HG03135 (cell line): ENCODE data around the gene ST6GALNAC3.
A peak's percentile ranks its signal among the peaks of the same experiment; 100 is the strongest.

Source experiments
- ATAC-seq: cut with Tn5 transposase; IDR thresholded peaks from one replicate; pipeline ENCODE4 v1.9.1; 2021; ENCODE audit warnings: mild to moderate bottlenecking, moderate library complexity; ENCODE audit not compliant: unreplicated experiment

The ST6GALNAC3 gene

DNA sequence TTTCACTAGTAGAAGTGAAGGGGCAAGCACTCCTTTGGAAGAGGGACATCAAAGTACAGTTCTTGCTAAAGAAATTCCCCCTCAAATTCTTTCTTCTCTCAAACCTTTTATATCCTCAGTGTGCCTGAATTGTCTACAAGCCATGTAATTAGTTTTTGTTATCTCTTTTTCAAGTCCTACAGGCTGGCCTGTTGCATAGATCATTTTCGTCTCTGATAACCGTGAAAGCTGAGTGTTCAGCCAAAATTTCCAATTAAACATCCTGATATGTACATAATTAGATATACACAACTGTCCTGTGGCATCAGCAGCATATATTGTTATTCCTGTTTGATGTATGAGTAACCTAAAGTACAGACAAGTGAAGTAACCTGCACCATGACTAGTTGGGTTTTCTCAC, 417.2 kb downstream of the ST6GALNAC3 start:
- ATAC-seq, result no peak

DNA sequence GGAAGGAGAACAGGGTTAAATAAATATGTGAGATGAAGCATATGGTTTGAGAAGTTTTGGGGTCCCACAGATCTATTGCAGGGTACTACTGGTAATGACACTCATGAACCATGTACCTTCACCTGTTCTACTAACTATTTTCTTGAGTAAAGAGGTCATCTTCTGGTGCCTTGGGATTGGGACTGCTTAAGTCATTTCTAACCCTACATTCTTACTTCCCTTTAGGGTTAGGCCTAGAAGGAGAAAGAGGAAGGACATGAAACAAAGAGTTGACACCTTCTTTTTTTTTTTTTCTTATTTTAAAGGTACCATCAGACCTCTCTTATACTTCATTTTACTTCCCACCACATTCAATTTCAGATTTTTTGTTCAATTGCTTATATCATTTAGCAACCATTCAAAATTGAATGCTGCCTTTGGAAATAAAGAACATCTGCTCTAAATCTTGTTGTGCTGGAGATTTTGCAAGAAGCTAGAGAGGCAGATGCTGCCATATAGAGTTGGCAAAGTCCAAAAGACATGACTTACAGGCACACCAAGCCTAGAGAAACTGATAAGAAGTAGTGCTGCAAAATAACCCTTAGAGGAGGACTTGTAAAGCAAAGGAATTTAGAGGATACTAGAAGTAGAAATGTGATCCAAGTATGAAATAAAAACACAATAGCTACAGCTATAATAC, 418.3 kb downstream of the ST6GALNAC3 start:
- no peak for ATAC-seq

DNA sequence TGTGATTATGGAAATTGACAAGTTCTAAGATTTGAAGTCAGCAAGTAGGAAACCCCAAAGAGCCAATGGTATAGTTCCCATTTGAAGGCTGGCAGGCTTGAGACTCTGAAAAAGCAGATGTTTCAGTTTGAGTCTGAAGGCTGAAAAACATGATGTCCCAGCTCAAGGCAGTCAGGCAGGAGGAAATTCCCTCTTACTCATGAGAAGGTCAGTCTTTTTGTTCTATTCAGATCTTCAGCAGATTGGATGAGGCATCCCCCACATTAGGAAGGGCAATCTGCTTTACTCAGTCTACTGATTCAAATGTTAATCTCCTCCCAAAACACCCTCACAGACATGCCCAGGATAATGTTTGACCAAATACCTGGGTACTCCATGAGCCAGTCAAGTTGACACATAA, 420.3 kb downstream of the ST6GALNAC3 start:
- peak; percentile 69 for ATAC-seq

- ATAC-seq, result no peak
Measured at GRCh38 chr1:76496871-76497270, 422.3 kb downstream of the ST6GALNAC3 start.

- no peak for ATAC-seq
Measured at GRCh38 chr1:76500116-76500515, 425.6 kb downstream of the ST6GALNAC3 start.

GRCh38 chr1:76501136-76501535, 426.6 kb downstream of the ST6GALNAC3 start:
- no peak for ATAC-seq

- ATAC-seq, result no peak
Measured at GRCh38 chr1:76501586-76502219, 427.2 kb downstream of the ST6GALNAC3 start.

DNA sequence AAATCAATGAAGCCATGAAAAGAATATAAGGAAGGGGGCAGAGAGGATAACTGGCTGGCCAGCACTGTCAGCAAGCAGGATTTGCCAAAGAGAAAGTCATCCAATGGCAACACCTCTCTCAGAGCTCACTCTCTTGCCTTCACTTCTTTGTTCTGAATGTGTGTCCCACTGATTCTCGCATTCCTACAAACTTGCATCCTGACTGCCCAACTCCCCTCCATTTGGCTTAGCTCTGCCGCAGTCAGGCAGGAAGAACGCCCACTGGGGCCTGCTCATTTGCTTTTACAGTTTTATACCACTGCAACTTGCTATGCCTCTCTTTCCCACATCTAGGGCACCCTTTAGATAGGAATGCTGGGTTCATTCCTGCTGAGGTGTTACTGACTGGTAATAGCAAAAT, 428.6 kb downstream of the ST6GALNAC3 start:
- ATAC-seq, result no peak

- no peak for ATAC-seq
Measured at GRCh38 chr1:76503736-76504135, 429.2 kb downstream of the ST6GALNAC3 start.

GRCh38 chr1:76507376-76507775, 432.8 kb downstream of the ST6GALNAC3 start:
- no peak for ATAC-seq

GRCh38 chr1:76508871-76509270, 434.3 kb downstream of the ST6GALNAC3 start:
- no peak for ATAC-seq

DNA sequence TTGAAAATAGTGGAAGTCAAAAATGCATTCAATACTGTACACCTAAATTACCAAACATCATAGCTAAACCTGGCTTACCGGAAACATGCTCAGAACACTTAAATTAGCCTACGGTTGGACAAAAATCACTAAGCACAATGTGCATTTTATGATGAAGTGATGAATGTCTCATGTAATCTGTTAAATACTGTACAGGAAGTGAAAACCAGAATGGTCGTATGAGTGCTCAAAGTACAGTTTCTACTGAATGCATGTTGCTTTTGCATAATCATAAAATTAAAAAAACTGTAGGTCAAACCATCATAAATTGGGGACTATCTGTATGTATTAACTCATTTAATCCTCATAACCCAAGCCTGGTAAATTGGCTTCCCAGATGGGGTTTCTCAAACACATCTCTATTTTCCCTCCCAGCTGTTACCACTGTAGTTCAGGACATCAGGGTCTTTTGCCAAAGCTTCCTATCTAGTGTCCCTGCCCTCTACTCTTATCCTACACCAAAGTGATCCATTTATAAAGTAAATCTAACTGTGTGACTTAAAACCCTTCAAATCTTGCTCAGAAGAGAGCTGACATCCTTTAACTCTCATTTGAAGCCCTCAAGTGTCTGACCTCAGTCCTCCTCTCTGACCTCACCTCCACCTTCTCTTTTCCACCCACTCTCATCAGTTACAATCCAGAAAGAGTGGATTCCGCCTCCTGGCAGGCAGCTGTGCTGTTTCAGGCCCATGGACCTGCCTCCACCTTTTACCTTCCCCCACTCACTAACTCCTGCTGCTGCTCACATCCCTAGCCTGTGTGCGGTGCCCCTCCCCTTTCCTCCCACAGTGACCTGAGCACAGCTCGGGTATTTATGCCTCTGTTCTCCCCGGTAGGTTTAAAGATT, 436.4 kb downstream of the ST6GALNAC3 start:
- ATAC-seq, result no peak

DNA sequence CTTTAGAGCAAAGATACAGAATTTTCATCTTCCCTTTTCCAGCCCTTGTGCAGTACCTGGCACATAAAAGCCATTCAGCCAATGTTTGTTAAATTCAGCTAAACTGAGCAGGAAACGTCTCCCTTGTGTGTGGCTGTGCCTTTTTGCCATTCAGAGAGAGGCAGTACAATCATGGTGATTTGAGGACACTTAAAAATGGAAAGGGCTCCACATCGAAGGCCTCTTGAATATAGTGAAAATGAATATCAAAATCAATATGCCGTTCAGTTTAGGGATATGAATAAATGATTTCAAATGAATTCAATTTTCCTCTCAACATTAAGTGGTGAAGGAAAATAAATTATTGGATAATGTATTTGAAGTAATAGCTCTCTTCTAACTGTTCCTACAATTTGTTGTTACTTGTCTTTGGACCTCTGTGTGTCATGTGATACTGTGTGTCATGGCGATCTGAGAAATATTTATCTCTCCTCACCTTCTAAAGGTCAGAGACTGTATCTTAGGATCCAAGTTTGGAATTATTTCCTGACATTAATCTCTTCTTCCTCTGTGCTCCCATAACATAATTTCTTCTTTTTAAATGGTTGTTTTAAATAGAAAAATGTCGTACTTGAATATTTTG, 437.1 kb downstream of the ST6GALNAC3 start:
- no peak for ATAC-seq

GRCh38 chr1:76530953-76531352, 456.4 kb downstream of the ST6GALNAC3 start:
- no peak for ATAC-seq

- no peak for ATAC-seq
Measured at GRCh38 chr1:76541618-76542017, 467.1 kb downstream of the ST6GALNAC3 start.

DNA sequence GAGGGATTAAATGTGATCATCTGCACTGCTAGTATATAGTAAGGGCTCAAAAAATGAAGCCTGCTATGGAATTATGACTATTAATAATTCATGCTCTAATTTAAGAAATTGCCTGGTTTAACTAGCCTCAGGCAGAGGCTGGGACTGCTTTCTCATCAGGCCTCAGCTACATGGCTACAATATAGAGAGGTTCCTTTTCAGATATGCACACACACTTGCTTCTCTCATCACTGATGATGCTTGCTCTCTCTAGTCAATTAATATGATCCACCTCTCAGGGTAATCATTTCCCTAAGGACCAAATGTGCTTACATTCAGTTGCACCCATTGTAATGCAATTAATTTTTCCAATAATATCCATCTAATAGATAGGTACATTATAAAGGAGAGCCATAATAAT, 467.8 kb downstream of the ST6GALNAC3 start:
- no peak for ATAC-seq

DNA sequence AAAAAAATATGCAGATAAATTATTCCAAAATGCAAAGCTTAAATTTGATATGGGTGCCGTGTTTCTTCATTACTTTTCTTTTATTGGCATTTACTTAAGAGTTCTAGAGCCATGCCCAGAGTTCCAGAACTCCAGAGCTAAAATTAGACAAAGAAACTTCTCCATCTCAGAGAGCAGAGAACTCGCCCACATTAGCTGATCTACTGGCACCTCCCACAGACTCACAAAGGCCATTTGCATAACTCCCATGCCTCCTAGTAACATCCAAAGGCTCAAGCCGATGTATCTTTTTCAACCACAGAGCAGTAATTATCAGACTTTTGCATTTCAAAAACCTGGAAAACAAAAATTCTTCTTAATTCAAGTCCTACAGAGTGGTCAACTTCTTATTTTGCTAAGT, 468.9 kb downstream of the ST6GALNAC3 start:
- ATAC-seq, result no peak

DNA sequence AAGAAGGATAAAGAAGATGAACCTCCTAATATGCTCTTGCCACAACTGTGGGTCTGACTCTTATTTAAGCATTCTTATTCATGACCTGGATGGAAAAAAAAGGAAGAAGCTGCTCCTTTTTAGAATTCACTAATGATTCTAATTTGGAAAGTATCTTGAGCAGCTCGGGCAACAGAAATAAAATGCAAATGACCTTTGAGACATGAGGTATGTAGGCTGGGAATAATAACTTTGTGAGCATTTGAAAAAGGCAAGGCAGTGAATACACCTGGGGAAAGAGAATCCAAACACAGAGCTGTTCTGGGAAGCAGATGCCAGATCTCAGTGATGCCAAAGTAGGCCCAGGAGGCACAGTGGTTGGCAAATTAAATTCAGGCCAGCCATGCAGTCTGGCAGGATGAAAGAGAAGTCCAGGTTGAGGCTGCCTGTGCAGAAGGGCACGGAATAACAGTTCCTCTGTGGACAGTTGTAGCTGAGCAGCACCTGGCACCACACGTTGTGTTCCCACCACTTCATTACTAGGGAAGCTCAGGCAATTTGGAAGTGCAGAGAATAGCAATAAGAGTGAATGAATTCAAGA, 471.9 kb downstream of the ST6GALNAC3 start:
- no peak for ATAC-seq

- ATAC-seq, result no peak
Measured at GRCh38 chr1:76547916-76548315, 473.4 kb downstream of the ST6GALNAC3 start.

DNA sequence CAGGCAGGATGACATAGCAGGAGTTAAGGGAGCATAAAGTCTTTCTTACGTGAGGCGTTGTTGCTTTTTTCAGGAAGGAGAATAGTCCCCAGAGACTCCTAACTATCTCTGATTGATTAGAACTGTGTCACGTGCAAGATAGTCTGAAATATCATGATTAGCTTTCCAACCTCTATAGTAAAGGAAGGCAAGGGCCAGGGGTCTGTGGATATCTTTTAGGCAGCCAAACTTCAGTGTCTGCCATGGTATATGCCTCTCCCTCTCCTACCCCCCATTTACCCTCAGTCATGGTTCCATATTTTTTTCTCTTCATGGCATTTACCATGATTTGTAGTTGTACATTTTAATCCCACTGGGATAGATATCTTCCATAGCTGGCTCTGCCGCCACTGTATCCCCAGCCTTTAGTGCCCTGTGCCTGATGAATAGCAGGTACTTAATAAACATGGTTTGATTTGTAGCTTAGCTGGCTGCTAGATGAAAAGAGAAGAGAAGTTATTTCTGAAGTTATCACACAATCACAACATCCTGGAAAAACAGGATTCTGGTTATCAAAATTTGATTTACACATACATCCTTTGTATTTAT, 474.1 kb downstream of the ST6GALNAC3 start:
- no peak for ATAC-seq

GRCh38 chr1:76554283-76554682, 479.7 kb downstream of the ST6GALNAC3 start:
- ATAC-seq, result no peak
